HepG2 (cell line): ENCODE measurements around the gene NAB1. TPM values are rescaled to one million over a fixed set of nuclear protein-coding genes. Genes with fewer than 3 reads are reported as not detected.

Experiments
- ATAC-seq: fragments of 200-7000 bp; cut with Tn5 transposase; 3 replicates; pipeline ENCODE4 v1.9.1; 2020; ENCODE audit warnings: mild to moderate bottlenecking, moderate library complexity
- BruUV-seq: library from RNA; stranded (reverse); fragments of 400-500 nt; replicated peaks from 2 replicates; lab custom pipeline; 2021; lab: Mats Ljungman, UMichigan
- CTCF ChIA-PET: fragments of 300-600 bp; formaldehyde crosslinking; extraction: SDS; loops from one replicate; lab custom pipeline; 2021; ENCODE audit warnings: low total read pairs, inconsistent platforms, low intra/inter-chr PET ratio; lab: Yijun Ruan, JAX
- POLR2A ChIA-PET: fragments of 350-600 bp; sonication (Branson Sonifier 250); formaldehyde crosslinking; loops from one replicate; lab custom pipeline; 2020; ENCODE audit warnings: antibody characterized with exemption, inconsistent platforms; lab: Yijun Ruan, JAX
- DNase-seq: peaks from one replicate; pipeline ENCODE4 v3.0.0-alpha.2; 2015; ENCODE audit warnings: low spot score
- FAIRE-seq: peaks from 3 replicates; lab custom pipeline; 2011; peaks lifted over from hg19 to GRCh38; lab: Jason Lieb, UNC
- H2AFZ ChIP-seq: one replicate; pipeline ENCODE4 v1.6.1; 2011; ENCODE audit warnings: low read length, inconsistent platforms
- H3K27ac ChIP-seq: fragments of 300-600 bp; 3 replicates; pipeline ENCODE4 v1.8.0; 2011; ENCODE audit warnings: mixed run types, mild to moderate bottlenecking, mixed read lengths, low read length, inconsistent platforms; ENCODE audit not compliant: insufficient read depth; ENCODE audit errors: extremely low read length
- H3K27me3 ChIP-seq, 2 experiments: fragments of 200-600 bp in 1 of 2; 2 replicates in 1 of 2; 3 replicates in 1 of 2; pipeline versions ENCODE4 v1.6.0 to v1.8.0; 2011; ENCODE audit warnings: low read length in 2 of 2, mild to moderate bottlenecking in 2 of 2, moderate library complexity in 2 of 2, inconsistent platforms in 1 of 2; ENCODE audit not compliant: insufficient read depth in 2 of 2, control insufficient read depth in 1 of 2
- H3K36me3 ChIP-seq, 2 experiments: fragments of 200-600 bp in 1 of 2; replicated peaks in 1 of 2; 2 replicates in 1 of 2; 3 replicates in 1 of 2; pipeline versions ENCODE4 v1.5.1 to v1.8.0; 2011; ENCODE audit warnings: low read length in 2 of 2, inconsistent platforms in 1 of 2; ENCODE audit not compliant: insufficient read depth in 2 of 2, control insufficient read depth in 1 of 2
- H3K4me1 ChIP-seq: 2 replicates; pipeline ENCODE4 v1.5.1; 2012; ENCODE audit warnings: low read length, inconsistent platforms; ENCODE audit not compliant: insufficient read depth
- H3K4me2 ChIP-seq: 2 replicates; pipeline ENCODE4 v1.6.0; 2011; ENCODE audit warnings: low read depth, low read length, inconsistent platforms
- H3K4me3 ChIP-seq, 3 experiments: fragments of 200-600 bp in 1 of 3; sonication (generic), shearing (Covaris generic) in 1 of 3; replicated peaks in 1 of 3; 2 replicates each; pipeline ENCODE4 v1.5.1; 2011 to 2016; ENCODE audit warnings: low read length in 3 of 3, inconsistent platforms in 2 of 3, low read depth in 2 of 3, mild to moderate bottlenecking in 2 of 3, control low read depth in 1 of 3, mixed read lengths in 1 of 3; ENCODE audit not compliant: insufficient read depth in 1 of 3
- H3K79me2 ChIP-seq: one replicate; pipeline ENCODE4 v1.6.1; 2011; ENCODE audit warnings: low read length, inconsistent platforms; ENCODE audit not compliant: insufficient read depth
- H3K9ac ChIP-seq: 2 replicates; pipeline ENCODE4 v1.6.0; 2011; ENCODE audit warnings: mild to moderate bottlenecking, low read depth, low read length, inconsistent platforms; ENCODE audit not compliant: insufficient read depth
- H3K9me3 ChIP-seq: 2 replicates; pipeline ENCODE4 v1.5.1; 2012; ENCODE audit warnings: mild to moderate bottlenecking, low read length
- H4K20me1 ChIP-seq: 2 replicates; pipeline ENCODE4 v1.6.0; 2011; ENCODE audit warnings: inconsistent platforms, mild to moderate bottlenecking, low read length, moderate library complexity; ENCODE audit not compliant: insufficient read depth
- CC2D1A ChIP-seq: sonication (generic); formaldehyde crosslinking; IDR thresholded peaks from 2 replicates; pipeline ENCODE4 v1.8.1; 2023; ENCODE audit warnings: mild to moderate bottlenecking, missing genetic modification reagents
- FOXP1 ChIP-seq, 2 experiments: fragments of 450-650 bp in 1 of 2; IDR thresholded peaks; 2 replicates each; pipeline ENCODE4 v1.6.1; 2017 to 2018; ENCODE audit warnings: antibody characterized with exemption in 1 of 2
- LCORL ChIP-seq, 2 experiments: fragments of 450-650 bp in 1 of 2; sonication (generic) in 1 of 2; formaldehyde crosslinking in 1 of 2; IDR thresholded peaks; 2 replicates each; pipeline versions ENCODE4 v1.5.0 to v1.6.1; 2017 to 2020; ENCODE audit warnings: antibody characterized with exemption in 1 of 2, missing genetic modification reagents in 1 of 2
- NFATC3 ChIP-seq: sonication (generic); formaldehyde crosslinking; IDR thresholded peaks from 2 replicates; pipeline ENCODE4 v1.5.1; 2020; ENCODE audit warnings: mild to moderate bottlenecking, missing genetic modification reagents
- NR0B2 ChIP-seq: sonication (generic); formaldehyde crosslinking; IDR thresholded peaks from 2 replicates; pipeline ENCODE4 v1.4.0; 2020; ENCODE audit warnings: mild to moderate bottlenecking, missing genetic modification reagents
- NR2C2 ChIP-seq: sonication (generic); formaldehyde crosslinking; IDR thresholded peaks from 2 replicates; pipeline ENCODE4 v1.4.0; 2020; ENCODE audit warnings: missing genetic modification reagents, mild to moderate bottlenecking, moderate library complexity, borderline replicate concordance
- PATZ1 ChIP-seq: sonication (generic); formaldehyde crosslinking; IDR thresholded peaks from 2 replicates; pipeline ENCODE4 v1.4.0; 2020; ENCODE audit warnings: missing genetic modification reagents
- PITX1 ChIP-seq: sonication (generic); formaldehyde crosslinking; IDR thresholded peaks from 2 replicates; pipeline ENCODE4 v1.5.1; 2020; ENCODE audit warnings: mild to moderate bottlenecking, missing genetic modification reagents
- RXRB ChIP-seq: IDR thresholded peaks from 2 replicates; pipeline ENCODE4 v1.6.1; 2016; ENCODE audit warnings: borderline replicate concordance, missing genetic modification reagents, missing compliant biosample characterization
- SIN3B ChIP-seq: fragments of 150-350 bp; IDR thresholded peaks from 2 replicates; pipeline ENCODE4 v1.6.1; 2014; ENCODE audit warnings: low read length
- ZZZ3 ChIP-seq: sonication (generic); formaldehyde crosslinking; IDR thresholded peaks from 2 replicates; pipeline ENCODE4 v1.4.0; 2020; ENCODE audit warnings: missing genetic modification reagents, mild to moderate bottlenecking, borderline replicate concordance
- WGBS: methylation state at CpG from one replicate; pipeline ENCODE4 v1.1.6; 2017; ENCODE audit warnings: low lambda C conversion rate; 5-methylcytosine and 5-hydroxymethylcytosine counted together
- in situ Hi-C: cut with HindIII; loops from 2 replicates; pipeline ENCODE4 v1.10.0; 2017; ENCODE audit warnings: low pct_unique_long_range_greater_than_20kb; ENCODE audit not compliant: extremely low pct_ligation_motif_present
- intact Hi-C: fragments of 100-400 bp; cut with micrococcal nuclease; formaldehyde crosslinking; loops from one replicate; pipeline ENCODE4 v1.10.0; 2022; ENCODE audit not compliant: unreplicated experiment
- polyA plus RNA-seq, 8 experiments: library from polyadenylated mRNA; depleted of rRNA in 3 of 8; stranded (reverse) in 7 of 8; unstranded in 1 of 8; fragments of >200 nt; fragmentation: Illumina TruSeq in 4 of 8; extraction: Trizol in 4 of 8; gene quantifications; 2 replicates each; pipeline versions ENCODE4 v1.2.1 to v1.2.3, GENCODE V29; 2011 to 2016; ENCODE audit warnings: low read depth in 4 of 8, missing spikeins in 1 of 8, mixed read lengths in 1 of 8; ENCODE audit not compliant: insufficient read depth in 1 of 8
- total RNA-seq, 5 experiments: library from RNA; depleted of rRNA; stranded (reverse); fragments of >200 nt; fragmentation: Illumina TruSeq; extraction: Trizol; gene quantifications; 2 replicates each; pipeline ENCODE4 v1.2.3, GENCODE V29; 2016; ENCODE audit warnings: low read depth in 1 of 5
- TF ChIP-seq, protein P1 (sequence below): IDR thresholded peaks from 2 replicates; pipeline ENCODE4 v1.6.1; 2016; ENCODE audit warnings: missing compliant biosample characterization, missing genetic modification reagents, borderline replicate concordance

NAB1 gene
- total and polyA plus RNA-seq, 2 of the 13 experiments (the other 11 are each of a cell fraction or from before 2014, with no cell fraction given): 24.5 to 46.0 TPM

DNA sequence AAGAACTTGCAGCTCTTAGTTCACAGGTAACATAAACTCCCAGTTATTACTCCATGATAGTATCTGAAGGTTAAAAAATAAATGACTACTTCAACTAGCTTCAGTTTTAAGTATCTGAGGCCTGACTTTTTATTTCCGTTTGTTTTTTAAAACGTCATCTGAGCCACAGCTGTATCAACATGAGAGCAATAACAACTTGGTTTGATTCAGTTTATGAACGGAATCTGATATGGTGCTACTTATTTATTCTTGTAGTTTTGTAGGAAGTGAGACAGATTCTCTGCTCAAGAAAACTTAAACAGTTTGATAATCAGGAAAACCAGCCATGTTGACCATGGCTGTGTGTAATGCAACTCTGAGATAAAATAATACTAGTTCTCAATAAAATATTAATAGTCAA is 34.9 kb downstream of the NAB1 start:
- Histone ChIP-seq H2AFZ (no peak overlapping the region), H3K4me3 (no peak overlapping the region), H3K79me2 (no peaks in the 10 kb centered on the region), H3K9me3 (no peaks in the 10 kb centered on the region), H3K36me3 (peaks cover 5 to 47% of the 10 kb centered on the region in 2 experiments), H3K27me3 (no peaks in the 10 kb centered on the region), H3K4me2 (no peak overlapping the region), H3K27ac (no peak overlapping the region), H3K4me1 (peaks cover 9% of the 10 kb centered on the region; the same call in 1 of the 2 replicates), H4K20me1 (no peaks in the 10 kb centered on the region), H3K9ac (no peak overlapping the region)
- intact Hi-C loops: loop anchor here (10.0 kb wide), 1 partner anchor 599 kb away; no protein-coding TSS in a partner anchor
- BruUV-seq: no TSS peak
- POLR2A ChIA-PET: no interaction called here
- 97% methylated on average over 3 of the region's 3 CpGs for WGBS
- ATAC-seq (no peak), FAIRE-seq (no peak), DNase-seq (no peak)
- CTCF ChIA-PET: no interaction called here
- in situ Hi-C loops: no loop called here
- no peak for TF ChIP-seq SIN3B
- TF ChIP-seq NR2C2 (CRISPR knock-in tag): no peak
- no peak for TF ChIP-seq PATZ1 (CRISPR knock-in tag)
- no peak for TF ChIP-seq LCORL (IDR thresholded peaks at IDR 0.05)
- TF ChIP-seq LCORL (CRISPR knock-in tag; IDR thresholded peaks at IDR 0.05): no peak
- TF ChIP-seq RXRB (CRISPR knock-in tag): no peak
- TF ChIP-seq CC2D1A (CRISPR knock-in tag): no peak
- no peak for TF ChIP-seq PITX1 (CRISPR knock-in tag)
- TF ChIP-seq ZZZ3 (CRISPR knock-in tag): no peak
- TF ChIP-seq NFATC3 (CRISPR knock-in tag): no peak
- no peak for TF ChIP-seq FOXP1 (IDR thresholded peaks at IDR 0.05)
- no peak for TF ChIP-seq FOXP1 (CRISPR knock-in tag; IDR thresholded peaks at IDR 0.05)
- TF ChIP-seq NR0B2: no peak
- TF ChIP-seq, protein P1, sequence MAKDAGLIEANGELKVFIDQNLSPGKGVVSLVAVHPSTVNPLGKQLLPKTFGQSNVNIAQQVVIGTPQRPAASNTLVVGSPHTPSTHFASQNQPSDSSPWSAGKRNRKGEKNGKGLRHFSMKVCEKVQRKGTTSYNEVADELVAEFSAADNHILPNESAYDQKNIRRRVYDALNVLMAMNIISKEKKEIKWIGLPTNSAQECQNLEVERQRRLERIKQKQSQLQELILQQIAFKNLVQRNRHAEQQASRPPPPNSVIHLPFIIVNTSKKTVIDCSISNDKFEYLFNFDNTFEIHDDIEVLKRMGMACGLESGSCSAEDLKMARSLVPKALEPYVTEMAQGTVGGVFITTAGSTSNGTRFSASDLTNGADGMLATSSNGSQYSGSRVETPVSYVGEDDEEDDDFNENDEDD (CRISPR knock-in tag): no peak
